Measurements from ENCODE around the gene IQCM.
A peak's percentile ranks its signal among the peaks of the same experiment; 100 is the strongest.

Gene IQCM

DNA sequence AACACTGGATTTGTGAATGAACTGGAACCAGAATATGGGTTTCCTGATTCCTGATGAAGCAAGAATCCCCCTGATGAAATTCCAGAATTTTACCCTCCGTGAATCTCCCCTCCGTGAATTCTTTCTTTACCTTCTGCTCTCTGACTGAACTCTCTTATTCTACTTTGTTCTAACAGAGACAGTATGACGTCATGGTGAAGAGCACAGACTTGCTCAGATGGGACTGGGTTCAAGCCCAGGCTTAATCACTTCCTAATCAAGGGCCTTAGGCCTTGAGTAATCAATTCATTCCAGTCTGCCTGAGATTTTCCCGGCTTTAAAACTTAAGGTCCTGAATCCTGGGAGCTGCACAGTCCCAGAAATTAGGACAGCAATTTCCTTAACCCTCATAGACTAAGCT lies 64.5 kb downstream of the IQCM start:
- POLR2A ChIA-PET, result no interaction called here
- CTCF ChIA-PET, result no interaction called here

DNA sequence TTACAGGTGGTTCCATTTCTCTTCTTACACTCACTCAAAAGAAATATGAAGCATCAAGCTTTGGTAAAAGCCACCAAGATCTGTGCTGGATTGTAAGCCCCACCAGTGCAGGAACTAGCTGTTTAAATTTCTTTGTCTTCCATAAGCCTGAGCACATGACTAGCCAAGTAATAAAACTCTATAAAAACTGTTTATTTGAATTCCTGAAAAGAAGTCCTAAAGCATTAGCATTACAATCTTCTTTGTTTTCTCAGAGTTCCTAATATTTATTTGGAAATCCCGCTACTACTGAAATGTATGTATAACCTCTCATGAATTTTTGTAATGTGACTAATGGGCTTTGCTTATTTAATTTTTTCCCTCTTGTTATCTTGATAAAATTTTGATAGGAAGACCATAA lies 65.9 kb downstream of the IQCM start:
- Histone ChIP-seq H3K4me1 (ENCODE audit: control insufficient read depth, insufficient read depth, low read length) (no peaks in the 10 kb centered on the region), H3K27ac (ENCODE audit: extremely low read depth, low read depth, low read length) (no peak overlapping the region), H3K36me3 (ENCODE audit: control insufficient read depth in 2 of 2, insufficient read depth in 1 of 2, low read length in 2 of 2) (no peaks in the 10 kb centered on the region), H3K4me3 (ENCODE audit: low read depth, low read length) (no peak overlapping the region), H3K9me3 (ENCODE audit: control insufficient read depth, insufficient read depth, low read depth, low read length) (no peaks in the 10 kb centered on the region)
- ChIA-PET POLR2A (no interaction called here), CTCF (no interaction called here)
- TF ChIP-seq, protein P1, sequence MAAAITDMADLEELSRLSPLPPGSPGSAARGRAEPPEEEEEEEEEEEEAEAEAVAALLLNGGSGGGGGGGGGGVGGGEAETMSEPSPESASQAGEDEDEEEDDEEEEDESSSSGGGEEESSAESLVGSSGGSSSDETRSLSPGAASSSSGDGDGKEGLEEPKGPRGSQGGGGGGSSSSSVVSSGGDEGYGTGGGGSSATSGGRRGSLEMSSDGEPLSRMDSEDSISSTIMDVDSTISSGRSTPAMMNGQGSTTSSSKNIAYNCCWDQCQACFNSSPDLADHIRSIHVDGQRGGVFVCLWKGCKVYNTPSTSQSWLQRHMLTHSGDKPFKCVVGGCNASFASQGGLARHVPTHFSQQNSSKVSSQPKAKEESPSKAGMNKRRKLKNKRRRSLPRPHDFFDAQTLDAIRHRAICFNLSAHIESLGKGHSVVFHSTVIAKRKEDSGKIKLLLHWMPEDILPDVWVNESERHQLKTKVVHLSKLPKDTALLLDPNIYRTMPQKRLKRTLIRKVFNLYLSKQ (tag by site-specific recombination; IDR thresholded peaks at IDR 0.05; ENCODE audit: borderline replicate concordance), result no peak
- TF ChIP-seq PRDM1 (tag by site-specific recombination; IDR thresholded peaks at IDR 0.05) (no peak), TCF7L2 (IDR thresholded peaks at IDR 0.05; ENCODE audit: borderline replicate concordance, low read depth, low read length) (no peak), ZBTB21 (tag by site-specific recombination; IDR thresholded peaks at IDR 0.05) (no peak), ZNF596 (tag by site-specific recombination; IDR thresholded peaks at IDR 0.05) (no peak), SCRT1 (tag by site-specific recombination; IDR thresholded peaks at IDR 0.05; ENCODE audit: borderline replicate concordance) (no peak), ZNF423 (tag by site-specific recombination; IDR thresholded peaks at IDR 0.05) (no peak), ZNF24 (tag by site-specific recombination; IDR thresholded peaks at IDR 0.05) (no peak), ZNF140 (tag by site-specific recombination; IDR thresholded peaks at IDR 0.05) (no peak), ZNF433 (tag by site-specific recombination; IDR thresholded peaks at IDR 0.05; ENCODE audit: low read depth) (no peak), ZNF768 (tag by site-specific recombination; IDR thresholded peaks at IDR 0.05) (no peak), ZNF184 (tag by site-specific recombination; IDR thresholded peaks at IDR 0.05) (no peak)
- TF ChIP-seq, protein P2, sequence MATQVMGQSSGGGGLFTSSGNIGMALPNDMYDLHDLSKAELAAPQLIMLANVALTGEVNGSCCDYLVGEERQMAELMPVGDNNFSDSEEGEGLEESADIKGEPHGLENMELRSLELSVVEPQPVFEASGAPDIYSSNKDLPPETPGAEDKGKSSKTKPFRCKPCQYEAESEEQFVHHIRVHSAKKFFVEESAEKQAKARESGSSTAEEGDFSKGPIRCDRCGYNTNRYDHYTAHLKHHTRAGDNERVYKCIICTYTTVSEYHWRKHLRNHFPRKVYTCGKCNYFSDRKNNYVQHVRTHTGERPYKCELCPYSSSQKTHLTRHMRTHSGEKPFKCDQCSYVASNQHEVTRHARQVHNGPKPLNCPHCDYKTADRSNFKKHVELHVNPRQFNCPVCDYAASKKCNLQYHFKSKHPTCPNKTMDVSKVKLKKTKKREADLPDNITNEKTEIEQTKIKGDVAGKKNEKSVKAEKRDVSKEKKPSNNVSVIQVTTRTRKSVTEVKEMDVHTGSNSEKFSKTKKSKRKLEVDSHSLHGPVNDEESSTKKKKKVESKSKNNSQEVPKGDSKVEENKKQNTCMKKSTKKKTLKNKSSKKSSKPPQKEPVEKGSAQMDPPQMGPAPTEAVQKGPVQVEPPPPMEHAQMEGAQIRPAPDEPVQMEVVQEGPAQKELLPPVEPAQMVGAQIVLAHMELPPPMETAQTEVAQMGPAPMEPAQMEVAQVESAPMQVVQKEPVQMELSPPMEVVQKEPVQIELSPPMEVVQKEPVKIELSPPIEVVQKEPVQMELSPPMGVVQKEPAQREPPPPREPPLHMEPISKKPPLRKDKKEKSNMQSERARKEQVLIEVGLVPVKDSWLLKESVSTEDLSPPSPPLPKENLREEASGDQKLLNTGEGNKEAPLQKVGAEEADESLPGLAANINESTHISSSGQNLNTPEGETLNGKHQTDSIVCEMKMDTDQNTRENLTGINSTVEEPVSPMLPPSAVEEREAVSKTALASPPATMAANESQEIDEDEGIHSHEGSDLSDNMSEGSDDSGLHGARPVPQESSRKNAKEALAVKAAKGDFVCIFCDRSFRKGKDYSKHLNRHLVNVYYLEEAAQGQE (tag by site-specific recombination; IDR thresholded peaks at IDR 0.05), result no peak

More for the DNA sequence above, 64.5 kb downstream of the IQCM start:
- Histone ChIP-seq H3K9me3 (ENCODE audit: control insufficient read depth, insufficient read depth, low read depth, low read length) (no peaks in the 10 kb centered on the region), H3K4me3 (ENCODE audit: low read depth, low read length) (no peak overlapping the region), H3K27ac (ENCODE audit: extremely low read depth, low read depth, low read length) (no peak overlapping the region), H3K4me1 (ENCODE audit: control insufficient read depth, insufficient read depth, low read length) (no peaks in the 10 kb centered on the region), H3K36me3 (ENCODE audit: control insufficient read depth in 2 of 2, insufficient read depth in 1 of 2, low read length in 2 of 2) (no peaks in the 10 kb centered on the region)
- TF ChIP-seq, protein P3, sequence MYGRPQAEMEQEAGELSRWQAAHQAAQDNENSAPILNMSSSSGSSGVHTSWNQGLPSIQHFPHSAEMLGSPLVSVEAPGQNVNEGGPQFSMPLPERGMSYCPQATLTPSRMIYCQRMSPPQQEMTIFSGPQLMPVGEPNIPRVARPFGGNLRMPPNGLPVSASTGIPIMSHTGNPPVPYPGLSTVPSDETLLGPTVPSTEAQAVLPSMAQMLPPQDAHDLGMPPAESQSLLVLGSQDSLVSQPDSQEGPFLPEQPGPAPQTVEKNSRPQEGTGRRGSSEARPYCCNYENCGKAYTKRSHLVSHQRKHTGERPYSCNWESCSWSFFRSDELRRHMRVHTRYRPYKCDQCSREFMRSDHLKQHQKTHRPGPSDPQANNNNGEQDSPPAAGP (tag by site-specific recombination; IDR thresholded peaks at IDR 0.05), result no peak
- TF ChIP-seq, protein P4, sequence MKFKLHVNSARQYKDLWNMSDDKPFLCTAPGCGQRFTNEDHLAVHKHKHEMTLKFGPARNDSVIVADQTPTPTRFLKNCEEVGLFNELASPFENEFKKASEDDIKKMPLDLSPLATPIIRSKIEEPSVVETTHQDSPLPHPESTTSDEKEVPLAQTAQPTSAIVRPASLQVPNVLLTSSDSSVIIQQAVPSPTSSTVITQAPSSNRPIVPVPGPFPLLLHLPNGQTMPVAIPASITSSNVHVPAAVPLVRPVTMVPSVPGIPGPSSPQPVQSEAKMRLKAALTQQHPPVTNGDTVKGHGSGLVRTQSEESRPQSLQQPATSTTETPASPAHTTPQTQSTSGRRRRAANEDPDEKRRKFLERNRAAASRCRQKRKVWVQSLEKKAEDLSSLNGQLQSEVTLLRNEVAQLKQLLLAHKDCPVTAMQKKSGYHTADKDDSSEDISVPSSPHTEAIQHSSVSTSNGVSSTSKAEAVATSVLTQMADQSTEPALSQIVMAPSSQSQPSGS (tag by site-specific recombination; IDR thresholded peaks at IDR 0.05; ENCODE audit: low read depth), result peak; percentile 55; the same call in 1 of the 2 replicates

DNA sequence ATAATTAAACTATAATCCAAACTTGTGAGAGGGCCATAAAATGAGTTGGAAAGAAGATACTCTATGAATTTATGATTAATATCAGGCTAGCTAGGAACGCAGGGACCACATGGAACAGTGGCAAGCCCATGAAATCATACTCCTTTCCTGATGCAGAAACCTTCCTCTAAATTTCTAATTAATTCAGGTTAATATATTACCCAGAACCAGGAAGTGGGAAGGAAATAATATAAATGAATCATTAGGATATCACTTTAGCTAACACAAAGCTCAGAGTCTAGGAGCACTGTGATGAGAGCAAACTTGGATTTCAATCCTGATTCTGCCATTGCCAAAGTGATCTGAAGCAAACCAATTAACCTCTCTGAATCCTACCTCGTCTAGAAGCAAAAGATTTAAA lies 68.0 kb downstream of the IQCM start:
- no peak overlapping the region for H3K27ac ChIP-seq (ENCODE audit: extremely low read depth, low read depth, low read length)
- no peaks in the 10 kb centered on the region for H3K36me3 ChIP-seq (ENCODE audit: control insufficient read depth in 2 of 2, insufficient read depth in 1 of 2, low read length in 2 of 2)
- no peak overlapping the region for H3K4me3 ChIP-seq (ENCODE audit: low read depth, low read length)
- H3K9me3 ChIP-seq (ENCODE audit: control insufficient read depth, insufficient read depth, low read depth, low read length), result no peaks in the 10 kb centered on the region
- CTCF ChIA-PET, result no interaction called here
- POLR2A ChIA-PET, result no interaction called here
- H3K4me1 ChIP-seq (ENCODE audit: control insufficient read depth, insufficient read depth, low read length), result no peaks in the 10 kb centered on the region
- TF ChIP-seq ZNF76 (tag by site-specific recombination; IDR thresholded peaks at IDR 0.05; ENCODE audit: borderline replicate concordance, low read depth), result no peak
- TF ChIP-seq, protein P5, sequence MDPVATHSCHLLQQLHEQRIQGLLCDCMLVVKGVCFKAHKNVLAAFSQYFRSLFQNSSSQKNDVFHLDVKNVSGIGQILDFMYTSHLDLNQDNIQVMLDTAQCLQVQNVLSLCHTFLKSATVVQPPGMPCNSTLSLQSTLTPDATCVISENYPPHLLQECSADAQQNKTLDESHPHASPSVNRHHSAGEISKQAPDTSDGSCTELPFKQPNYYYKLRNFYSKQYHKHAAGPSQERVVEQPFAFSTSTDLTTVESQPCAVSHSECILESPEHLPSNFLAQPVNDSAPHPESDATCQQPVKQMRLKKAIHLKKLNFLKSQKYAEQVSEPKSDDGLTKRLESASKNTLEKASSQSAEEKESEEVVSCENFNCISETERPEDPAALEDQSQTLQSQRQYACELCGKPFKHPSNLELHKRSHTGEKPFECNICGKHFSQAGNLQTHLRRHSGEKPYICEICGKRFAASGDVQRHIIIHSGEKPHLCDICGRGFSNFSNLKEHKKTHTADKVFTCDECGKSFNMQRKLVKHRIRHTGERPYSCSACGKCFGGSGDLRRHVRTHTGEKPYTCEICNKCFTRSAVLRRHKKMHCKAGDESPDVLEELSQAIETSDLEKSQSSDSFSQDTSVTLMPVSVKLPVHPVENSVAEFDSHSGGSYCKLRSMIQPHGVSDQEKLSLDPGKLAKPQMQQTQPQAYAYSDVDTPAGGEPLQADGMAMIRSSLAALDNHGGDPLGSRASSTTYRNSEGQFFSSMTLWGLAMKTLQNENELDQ (tag by site-specific recombination; IDR thresholded peaks at IDR 0.05; ENCODE audit: low read depth), result no peak
- TF ChIP-seq ZNF175 (tag by site-specific recombination; IDR thresholded peaks at IDR 0.05), result no peak
- TF ChIP-seq, protein P6, sequence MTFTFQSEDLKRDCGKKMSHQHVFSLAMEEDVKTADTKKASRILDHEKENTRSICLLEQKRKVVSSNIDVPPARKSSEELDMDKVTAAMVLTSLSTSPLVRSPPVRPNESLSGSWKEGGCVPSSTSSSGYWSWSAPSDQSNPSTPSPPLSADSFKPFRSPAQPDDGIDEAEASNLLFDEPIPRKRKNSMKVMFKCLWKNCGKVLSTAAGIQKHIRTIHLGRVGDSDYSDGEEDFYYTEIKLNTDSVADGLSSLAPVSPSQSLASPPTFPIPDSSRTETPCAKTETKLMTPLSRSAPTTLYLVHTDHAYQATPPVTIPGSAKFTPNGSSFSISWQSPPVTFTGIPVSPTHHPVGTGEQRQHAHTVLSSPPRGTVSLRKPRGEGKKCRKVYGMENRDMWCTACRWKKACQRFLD (tag by site-specific recombination; IDR thresholded peaks at IDR 0.05), result no peak
- no peak for TF ChIP-seq ZNF843 (tag by site-specific recombination; IDR thresholded peaks at IDR 0.05)
- TF ChIP-seq ZNF391 (tag by site-specific recombination; IDR thresholded peaks at IDR 0.05; ENCODE audit: borderline replicate concordance, low read depth), result no peak
